NCI-H1417 treated with DMSO at 0.1 percent for 48 hours (cell line): ENCODE results near the gene RMND5B.
"Not testable (repeated sequence)": the region's sequence is repeated elsewhere in the genome, so short reads cannot be mapped to it uniquely, and the experiment has no call there.

ENCODE experiments used
- DNase-seq: peaks from one replicate; lab custom pipeline; 2025; lab: John Stamatoyannopoulos, UW

The RMND5B gene

GRCh38 chr5:178174456-178174855 lies 43.6 kb downstream of the RMND5B start:
- DNase-seq: no peak

GRCh38 chr5:178176791-178177190 lies 46.0 kb downstream of the RMND5B start:
- DNase-seq: no peak

GRCh38 chr5:178177569-178177968 lies 46.8 kb downstream of the RMND5B start:
- DNase-seq: no peak

- DNase-seq: no peak
Observed at GRCh38 chr5:178180141-178180863, 49.5 kb downstream of the RMND5B start.

- DNase-seq: no peak
Observed at GRCh38 chr5:178182158-178182876, 51.5 kb downstream of the RMND5B start.

- no peak for DNase-seq
Observed at GRCh38 chr5:178186427-178186826, 55.6 kb downstream of the RMND5B start.

- DNase-seq: no peak
Observed at GRCh38 chr5:178187014-178187413, 56.2 kb downstream of the RMND5B start, which contains the start of gene GMCL2. GMCL2 (minus strand) TSS chr5:178187371; CDS start chr5:178187299, 72 bp downstream.

- no peak for DNase-seq
Observed at GRCh38 chr5:178189433-178189832, 58.6 kb downstream of the RMND5B start.

GRCh38 chr5:178191661-178192060 lies 60.8 kb downstream of the RMND5B start:
- DNase-seq: no peak

GRCh38 chr5:178192244-178192643 lies 61.4 kb downstream of the RMND5B start:
- no peak for DNase-seq

GRCh38 chr5:178192787-178193186 lies 62.0 kb downstream of the RMND5B start:
- DNase-seq: no peak

- DNase-seq: no peak
Observed at GRCh38 chr5:178193251-178193809, 62.5 kb downstream of the RMND5B start.

- no peak for DNase-seq
Observed at GRCh38 chr5:178194026-178194425, 63.2 kb downstream of the RMND5B start.

GRCh38 chr5:178196281-178196812 lies 65.5 kb downstream of the RMND5B start:
- DNase-seq: no peak

- no peak for DNase-seq
Observed at GRCh38 chr5:178196986-178197385, 66.2 kb downstream of the RMND5B start.

- not testable (repeated sequence) for DNase-seq
Observed at GRCh38 chr5:178198151-178198550, 67.3 kb downstream of the RMND5B start.

GRCh38 chr5:178198706-178199105 lies 67.9 kb downstream of the RMND5B start:
- DNase-seq: no peak

- DNase-seq: no peak
Observed at GRCh38 chr5:178199581-178200434, 69.0 kb downstream of the RMND5B start.
